NCI-H510A treated with DMSO at 0.1 percent for 48 hours (cell line): ENCODE data around the gene NCKAP5L.
A peak's percentile ranks its signal among the peaks of the same experiment; 100 is the strongest.
"Not testable (repeated sequence)": the region's sequence is repeated elsewhere in the genome, so short reads cannot be mapped to it uniquely, and the experiment has no call there.

Source experiments
- DNase-seq: peaks from one replicate; lab custom pipeline; 2025; lab: John Stamatoyannopoulos, UW

The NCKAP5L gene, protein sequence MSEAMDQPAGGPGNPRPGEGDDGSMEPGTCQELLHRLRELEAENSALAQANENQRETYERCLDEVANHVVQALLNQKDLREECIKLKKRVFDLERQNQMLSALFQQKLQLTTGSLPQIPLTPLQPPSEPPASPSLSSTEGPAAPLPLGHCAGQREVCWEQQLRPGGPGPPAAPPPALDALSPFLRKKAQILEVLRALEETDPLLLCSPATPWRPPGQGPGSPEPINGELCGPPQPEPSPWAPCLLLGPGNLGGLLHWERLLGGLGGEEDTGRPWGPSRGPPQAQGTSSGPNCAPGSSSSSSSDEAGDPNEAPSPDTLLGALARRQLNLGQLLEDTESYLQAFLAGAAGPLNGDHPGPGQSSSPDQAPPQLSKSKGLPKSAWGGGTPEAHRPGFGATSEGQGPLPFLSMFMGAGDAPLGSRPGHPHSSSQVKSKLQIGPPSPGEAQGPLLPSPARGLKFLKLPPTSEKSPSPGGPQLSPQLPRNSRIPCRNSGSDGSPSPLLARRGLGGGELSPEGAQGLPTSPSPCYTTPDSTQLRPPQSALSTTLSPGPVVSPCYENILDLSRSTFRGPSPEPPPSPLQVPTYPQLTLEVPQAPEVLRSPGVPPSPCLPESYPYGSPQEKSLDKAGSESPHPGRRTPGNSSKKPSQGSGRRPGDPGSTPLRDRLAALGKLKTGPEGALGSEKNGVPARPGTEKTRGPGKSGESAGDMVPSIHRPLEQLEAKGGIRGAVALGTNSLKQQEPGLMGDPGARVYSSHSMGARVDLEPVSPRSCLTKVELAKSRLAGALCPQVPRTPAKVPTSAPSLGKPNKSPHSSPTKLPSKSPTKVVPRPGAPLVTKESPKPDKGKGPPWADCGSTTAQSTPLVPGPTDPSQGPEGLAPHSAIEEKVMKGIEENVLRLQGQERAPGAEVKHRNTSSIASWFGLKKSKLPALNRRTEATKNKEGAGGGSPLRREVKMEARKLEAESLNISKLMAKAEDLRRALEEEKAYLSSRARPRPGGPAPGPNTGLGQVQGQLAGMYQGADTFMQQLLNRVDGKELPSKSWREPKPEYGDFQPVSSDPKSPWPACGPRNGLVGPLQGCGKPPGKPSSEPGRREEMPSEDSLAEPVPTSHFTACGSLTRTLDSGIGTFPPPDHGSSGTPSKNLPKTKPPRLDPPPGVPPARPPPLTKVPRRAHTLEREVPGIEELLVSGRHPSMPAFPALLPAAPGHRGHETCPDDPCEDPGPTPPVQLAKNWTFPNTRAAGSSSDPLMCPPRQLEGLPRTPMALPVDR (N-terminal part only)

GRCh38 chr12:49828133-49829091 lies at the start of gene NCKAP5L:
NCKAP5L (minus strand) TSS chr12:49828413; CDS start chr12:49804044, 24,369 bp downstream.
- peak; percentile 86 for DNase-seq

- no peak for DNase-seq
These were observed 48.9 kb upstream of the NCKAP5L start for GRCh38 chr12:49877066-49877465.

- no peak for DNase-seq
These were observed 47.9 kb upstream of the NCKAP5L start for GRCh38 chr12:49876070-49876469.

DNA sequence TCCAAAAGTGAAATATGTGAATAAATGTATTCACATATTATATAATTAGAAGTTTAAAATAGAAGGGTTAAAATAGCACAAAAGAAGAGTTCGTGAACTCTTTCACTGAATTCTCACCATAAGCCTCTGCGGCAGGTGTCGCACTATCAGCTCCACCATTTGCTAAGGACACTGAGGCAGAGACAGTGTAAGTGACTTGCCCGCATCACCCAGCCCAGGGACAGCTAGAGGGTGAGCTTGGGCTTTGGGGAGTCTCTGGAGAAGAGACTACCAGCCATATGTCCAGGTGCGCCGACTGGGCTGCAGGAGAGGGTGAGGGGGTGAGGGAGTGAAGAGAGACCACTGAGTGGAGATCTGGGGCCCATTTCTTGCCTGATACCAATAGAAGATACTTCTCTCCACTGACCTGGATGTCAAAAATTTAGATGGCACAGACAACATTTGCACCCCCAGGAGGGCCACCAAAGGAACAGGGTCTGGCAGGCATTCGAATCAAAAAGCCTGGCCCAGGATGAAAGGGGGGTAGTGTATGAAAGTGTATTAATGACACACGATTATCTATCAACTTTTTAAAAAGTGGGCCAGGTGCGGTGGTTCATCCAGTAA lies 47.0 kb upstream of the NCKAP5L start:
- no peak for DNase-seq

GRCh38 chr12:49874142-49874897 lies 46.1 kb upstream of the NCKAP5L start:
- DNase-seq: no peak

- DNase-seq: no peak
These were observed 45.2 kb upstream of the NCKAP5L start for GRCh38 chr12:49873361-49873934.

DNA sequence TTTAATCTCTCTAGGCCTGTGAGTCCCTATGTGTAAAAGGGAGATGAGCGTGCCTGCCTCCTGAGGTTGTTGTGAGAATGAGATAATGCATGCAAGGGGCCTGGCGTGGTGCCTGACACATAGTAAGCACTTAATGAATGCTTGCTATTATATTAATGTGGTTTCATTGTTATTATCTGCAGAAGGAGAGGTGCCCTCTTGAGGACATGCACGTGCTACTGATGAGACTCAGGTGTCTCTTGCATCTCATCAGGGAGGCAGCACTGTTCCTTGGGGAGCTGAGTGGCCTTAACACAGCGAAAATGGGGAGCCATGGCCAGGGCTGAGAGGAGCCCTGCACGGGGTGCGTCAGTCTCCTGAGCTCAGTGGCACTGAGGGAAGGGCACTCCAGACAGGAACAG lies 44.6 kb upstream of the NCKAP5L start:
- no peak for DNase-seq

DNA sequence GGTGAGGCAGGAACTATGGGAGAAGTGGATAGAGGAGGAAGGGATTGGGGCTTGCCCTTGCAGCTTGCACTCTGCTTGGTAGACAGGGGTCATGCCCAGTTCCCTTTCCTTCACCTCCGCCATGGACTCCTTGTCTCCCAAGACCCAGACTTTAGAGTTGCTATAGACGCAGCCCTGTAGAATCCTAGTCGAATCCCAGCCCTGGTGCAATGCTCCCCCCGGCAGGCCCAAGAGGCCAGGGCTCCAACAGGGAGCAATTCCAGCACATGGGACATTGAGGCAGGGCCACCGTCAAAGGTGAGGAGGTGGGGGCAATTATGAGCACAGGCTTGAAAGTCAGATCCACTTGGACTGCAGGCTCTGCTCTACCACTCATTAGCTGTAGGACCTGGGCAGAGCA lies 44.2 kb upstream of the NCKAP5L start:
- no peak for DNase-seq

DNA sequence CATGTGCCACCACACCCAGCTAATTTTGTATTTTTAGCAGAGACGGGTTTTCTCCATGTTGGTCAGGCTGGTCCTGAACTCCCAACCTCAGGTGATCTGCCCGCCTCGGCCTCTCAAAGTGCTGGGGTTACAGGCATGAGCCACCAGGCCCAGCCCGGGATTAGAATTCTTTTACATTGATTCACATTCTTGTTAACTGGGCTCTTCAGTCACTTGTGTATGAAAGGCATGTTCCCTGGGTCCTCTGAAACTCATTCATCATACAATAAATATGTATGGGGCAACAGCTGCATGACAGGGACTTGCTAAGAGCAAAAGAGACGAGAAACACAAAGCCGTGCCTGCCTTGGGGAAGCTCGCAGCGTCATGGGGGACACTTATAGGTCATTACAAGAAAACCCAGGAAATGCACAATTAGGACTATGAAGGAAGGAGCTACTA lies 43.6 kb upstream of the NCKAP5L start:
- DNase-seq: not testable (repeated sequence)

DNA sequence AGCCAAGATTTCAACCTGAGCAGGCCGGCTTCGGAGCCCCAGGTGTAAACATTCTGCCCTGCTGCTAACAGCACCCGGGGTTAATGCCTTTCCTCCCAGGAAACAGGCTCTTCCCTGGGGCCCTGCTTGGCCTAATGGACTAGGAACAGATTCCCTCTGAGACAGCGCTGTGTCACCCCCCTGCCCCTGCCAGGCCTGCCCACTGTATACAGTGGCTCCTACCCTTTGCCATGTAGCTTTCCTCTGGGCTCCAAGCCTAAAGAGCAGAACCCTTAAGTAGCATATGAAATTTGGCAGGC lies 43.0 kb upstream of the NCKAP5L start:
- no peak for DNase-seq

- no peak for DNase-seq
These were observed 42.5 kb upstream of the NCKAP5L start for GRCh38 chr12:49870501-49871262.

- no peak for DNase-seq
These were observed 41.7 kb upstream of the NCKAP5L start for GRCh38 chr12:49869816-49870500.

- DNase-seq: peak; percentile 51
These were observed 41.0 kb upstream of the NCKAP5L start for GRCh38 chr12:49868952-49869815.

GRCh38 chr12:49868449-49868848 lies 40.2 kb upstream of the NCKAP5L start:
- DNase-seq: no peak

DNA sequence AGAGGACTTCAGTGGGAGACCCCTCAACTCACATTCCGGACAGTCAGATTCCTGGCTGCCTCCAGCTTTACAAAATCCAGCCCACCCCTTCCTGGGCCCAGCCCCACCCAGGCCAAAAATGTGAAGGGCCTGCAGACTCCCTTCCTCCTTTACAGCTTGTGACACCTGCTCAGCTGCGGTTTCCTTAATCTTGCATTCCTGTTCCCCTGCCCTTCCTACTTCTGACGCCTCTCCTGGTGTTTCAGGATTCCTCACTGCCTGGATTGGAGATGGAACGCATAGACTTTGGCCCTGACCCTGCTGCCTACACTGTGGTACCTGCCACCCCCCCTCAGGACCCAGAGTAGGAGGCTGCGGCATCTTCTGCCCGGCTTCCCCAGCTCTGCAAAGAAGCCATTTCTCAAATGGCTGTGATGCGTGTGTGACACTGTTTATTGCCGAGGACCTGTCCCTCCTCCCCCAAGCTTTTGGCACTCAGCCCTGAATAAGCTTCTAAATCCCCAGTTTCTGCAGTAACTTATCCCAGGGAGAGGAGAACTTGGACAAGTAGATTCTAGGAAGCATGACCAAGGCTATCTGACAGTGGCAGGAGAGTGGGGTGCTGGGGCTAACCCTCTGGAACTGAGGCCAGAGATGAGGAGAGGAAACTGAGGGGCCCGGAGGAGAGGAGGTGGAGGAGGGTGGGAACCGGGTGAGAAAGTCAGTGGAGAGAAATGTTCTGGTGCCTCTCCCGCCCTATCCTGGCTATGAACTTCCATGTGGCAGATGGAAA lies 39.5 kb upstream of the NCKAP5L start:
- DNase-seq: no peak

DNA sequence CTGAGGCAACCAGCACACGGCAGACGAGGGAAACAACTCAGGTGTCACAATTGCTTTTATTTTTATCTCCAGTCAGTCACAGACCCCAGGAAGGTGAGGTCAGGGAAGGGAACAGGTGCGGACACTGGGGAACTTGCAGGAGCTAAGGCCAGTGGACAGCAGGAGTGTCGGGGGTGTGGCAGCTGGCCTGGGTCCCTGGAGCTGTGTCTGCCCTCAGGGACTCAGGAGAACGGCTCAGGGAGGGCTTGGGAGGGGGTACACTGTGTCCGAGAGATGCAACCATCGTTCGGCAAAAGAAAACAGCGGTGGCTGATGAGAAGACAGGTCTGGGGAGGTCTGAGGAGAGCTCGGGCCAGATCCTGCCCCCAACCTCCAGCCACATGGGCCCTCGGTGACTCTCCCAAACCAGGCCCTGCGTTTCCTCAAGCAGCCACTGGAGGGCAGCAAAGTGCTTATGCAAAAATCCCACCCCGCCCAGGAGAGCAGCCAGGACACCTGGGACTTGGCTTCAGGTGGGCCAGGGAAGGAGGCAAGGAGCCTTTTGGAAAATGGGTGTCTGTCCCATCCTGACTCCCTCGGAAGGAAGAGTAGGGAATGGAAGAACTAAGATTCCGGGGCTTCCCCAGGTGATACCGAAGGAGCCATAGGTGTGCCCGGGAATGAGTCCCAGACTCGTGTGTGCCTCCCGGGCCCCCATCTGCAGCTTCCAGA lies 38.8 kb upstream of the NCKAP5L start:
- peak; percentile 44 for DNase-seq
